ENCODE results near the gene BIVM.
A peak's percentile ranks its signal among the peaks of the same experiment; 100 is the strongest.

The BIVM gene

DNA sequence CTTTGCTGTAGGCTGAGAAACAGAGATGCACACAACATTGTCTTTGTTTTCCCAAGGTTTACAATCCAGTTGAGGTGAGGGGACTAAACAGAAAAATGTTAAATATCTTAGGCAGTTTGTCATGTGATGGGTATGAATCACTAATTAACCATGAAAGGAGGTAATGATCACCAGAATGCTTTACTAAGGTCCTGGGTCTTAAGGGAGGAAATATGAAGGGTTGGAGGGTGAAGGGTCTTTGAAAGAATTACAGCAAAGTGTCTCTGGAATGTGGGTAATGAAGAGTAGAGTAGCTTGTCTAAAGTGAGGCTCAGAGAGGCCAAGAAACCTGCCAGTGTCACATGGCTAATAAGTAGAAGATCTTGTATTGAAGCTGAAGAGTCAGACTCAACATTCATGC, 19.0 kb downstream of the BIVM start:
- TF ChIP-seq, protein P1, sequence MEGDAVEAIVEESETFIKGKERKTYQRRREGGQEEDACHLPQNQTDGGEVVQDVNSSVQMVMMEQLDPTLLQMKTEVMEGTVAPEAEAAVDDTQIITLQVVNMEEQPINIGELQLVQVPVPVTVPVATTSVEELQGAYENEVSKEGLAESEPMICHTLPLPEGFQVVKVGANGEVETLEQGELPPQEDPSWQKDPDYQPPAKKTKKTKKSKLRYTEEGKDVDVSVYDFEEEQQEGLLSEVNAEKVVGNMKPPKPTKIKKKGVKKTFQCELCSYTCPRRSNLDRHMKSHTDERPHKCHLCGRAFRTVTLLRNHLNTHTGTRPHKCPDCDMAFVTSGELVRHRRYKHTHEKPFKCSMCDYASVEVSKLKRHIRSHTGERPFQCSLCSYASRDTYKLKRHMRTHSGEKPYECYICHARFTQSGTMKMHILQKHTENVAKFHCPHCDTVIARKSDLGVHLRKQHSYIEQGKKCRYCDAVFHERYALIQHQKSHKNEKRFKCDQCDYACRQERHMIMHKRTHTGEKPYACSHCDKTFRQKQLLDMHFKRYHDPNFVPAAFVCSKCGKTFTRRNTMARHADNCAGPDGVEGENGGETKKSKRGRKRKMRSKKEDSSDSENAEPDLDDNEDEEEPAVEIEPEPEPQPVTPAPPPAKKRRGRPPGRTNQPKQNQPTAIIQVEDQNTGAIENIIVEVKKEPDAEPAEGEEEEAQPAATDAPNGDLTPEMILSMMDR (IDR thresholded peaks at IDR 0.05; ENCODE audit: low read depth, low read length, missing control alignments) = no peak

DNA sequence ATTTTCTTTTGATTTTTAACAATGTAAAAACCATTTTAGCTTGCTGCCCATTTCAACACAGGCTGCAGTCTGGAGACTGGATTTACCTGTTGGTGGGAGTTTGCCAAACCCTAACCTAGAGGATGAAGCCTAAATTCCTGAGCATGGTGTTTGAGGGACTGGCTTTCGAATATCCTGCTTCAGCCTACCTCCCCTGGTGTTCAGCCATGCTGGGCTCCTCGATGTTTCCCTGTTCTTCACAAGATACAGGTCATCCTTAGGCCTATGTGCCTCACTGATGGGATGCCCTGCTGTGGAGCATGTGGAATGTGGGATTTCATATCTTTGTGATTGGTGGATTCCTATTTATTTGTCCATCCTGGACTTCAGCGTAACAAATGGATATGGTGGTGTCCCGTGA, 26.5 kb downstream of the BIVM start:
- peak overlapping the region; percentile 79 for H3K27ac ChIP-seq
- no peak for DNase-seq
- no peak overlapping the region for H3K4me3 ChIP-seq (ENCODE audit: low read depth, low read length)
- in situ Hi-C loops (cut with HindIII; ENCODE audit: low pct_ligation_motif_present, low sequenced_read_pairs) = no loop called here
- TF ChIP-seq, protein P1 (IDR thresholded peaks at IDR 0.05; ENCODE audit: low read depth, low read length, missing control alignments) = no peak
- H3K27me3 ChIP-seq (replicated peaks) = no peaks in the 10 kb centered on the region
- H3K36me3 ChIP-seq (replicated peaks) = peaks cover 10% of the 10 kb centered on the region

More for the DNA sequence above, 19.0 kb downstream of the BIVM start:
- Histone ChIP-seq H3K4me3 (ENCODE audit: low read depth, low read length) (no peak overlapping the region), H3K27ac (no peak overlapping the region), H3K36me3 (replicated peaks) (peaks cover 8% of the 10 kb centered on the region), H3K27me3 (replicated peaks) (no peaks in the 10 kb centered on the region)
- in situ Hi-C loops (cut with HindIII; ENCODE audit: low pct_ligation_motif_present, low sequenced_read_pairs) = no loop called here
- DNase-seq = no peak

DNA sequence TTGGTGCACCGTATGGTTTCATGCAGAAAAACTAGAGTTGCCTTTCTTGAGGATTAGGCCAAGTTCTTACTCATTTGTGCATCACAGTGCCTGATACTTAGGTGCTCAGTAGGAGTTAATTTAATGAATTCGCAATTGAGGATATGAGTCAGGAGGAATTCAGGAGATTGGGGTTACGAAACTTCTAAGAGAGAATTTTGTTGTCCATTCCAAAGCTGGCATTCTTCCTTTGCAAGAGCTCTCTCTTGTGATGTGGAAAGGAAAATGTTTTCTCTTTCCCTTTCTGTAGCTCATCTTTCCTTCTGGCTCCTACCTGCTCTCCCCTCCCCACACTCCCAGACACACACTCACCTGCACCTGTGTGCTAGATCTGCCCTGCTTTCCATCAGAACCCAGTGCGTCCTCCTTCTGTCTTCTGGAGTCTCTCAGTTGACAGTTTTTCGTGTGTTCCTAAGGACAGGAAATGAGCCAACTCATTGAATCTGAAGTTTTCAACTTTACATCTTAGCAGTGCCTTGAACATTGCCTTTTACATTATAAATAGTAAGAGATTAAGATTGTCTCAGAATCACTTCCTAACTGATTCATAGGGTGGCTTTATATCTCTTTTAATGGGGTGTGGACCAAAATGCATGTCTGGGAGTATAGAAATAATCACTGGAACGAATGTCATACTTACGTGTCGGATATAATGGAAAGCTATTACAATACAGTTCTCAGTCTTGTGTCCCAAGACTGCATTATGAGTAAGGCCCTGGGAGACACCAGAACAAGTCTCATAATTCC, 27.2 kb downstream of the BIVM start:
- Histone ChIP-seq H3K4me3 (ENCODE audit: low read depth, low read length) (peak overlapping the region; percentile 45), H3K27me3 (replicated peaks) (no peaks in the 10 kb centered on the region), H3K36me3 (replicated peaks) (peaks cover 10% of the 10 kb centered on the region), H3K27ac (peak overlapping the region; percentile 79)
- peak; percentile 59 for DNase-seq
- in situ Hi-C loops (cut with HindIII; ENCODE audit: low pct_ligation_motif_present, low sequenced_read_pairs) = no loop called here
- TF ChIP-seq, protein P1 (IDR thresholded peaks at IDR 0.05; ENCODE audit: low read depth, low read length, missing control alignments) = no peak

DNA sequence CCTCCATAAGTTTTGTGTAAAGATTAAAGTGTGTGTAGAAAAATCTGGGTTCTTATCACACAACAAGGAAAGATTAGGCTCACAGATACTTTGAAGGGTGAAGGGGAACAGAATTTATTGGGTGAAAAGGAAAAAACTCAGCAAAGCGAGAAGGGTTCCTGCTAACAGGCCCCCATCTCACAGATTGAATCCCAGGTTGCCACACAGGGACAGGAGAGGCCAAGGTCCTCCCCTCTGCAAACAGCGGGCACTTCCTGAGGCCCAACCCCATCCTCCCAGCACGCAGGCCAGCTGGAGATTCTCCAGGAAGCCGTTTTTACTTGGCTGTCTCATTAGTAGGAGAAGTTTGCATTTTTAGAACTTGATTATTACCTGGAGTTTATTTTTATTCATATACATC, 31.7 kb downstream of the BIVM start:
- H3K27me3 ChIP-seq (replicated peaks) = no peaks in the 10 kb centered on the region
- no peak overlapping the region for H3K27ac ChIP-seq
- TF ChIP-seq, protein P1 (IDR thresholded peaks at IDR 0.05; ENCODE audit: low read depth, low read length, missing control alignments) = no peak
- in situ Hi-C loops (cut with HindIII; ENCODE audit: low pct_ligation_motif_present, low sequenced_read_pairs) = no loop called here
- no peak overlapping the region for H3K4me3 ChIP-seq (ENCODE audit: low read depth, low read length)
- no peak for DNase-seq
- H3K36me3 ChIP-seq (replicated peaks) = no peaks in the 10 kb centered on the region

DNA sequence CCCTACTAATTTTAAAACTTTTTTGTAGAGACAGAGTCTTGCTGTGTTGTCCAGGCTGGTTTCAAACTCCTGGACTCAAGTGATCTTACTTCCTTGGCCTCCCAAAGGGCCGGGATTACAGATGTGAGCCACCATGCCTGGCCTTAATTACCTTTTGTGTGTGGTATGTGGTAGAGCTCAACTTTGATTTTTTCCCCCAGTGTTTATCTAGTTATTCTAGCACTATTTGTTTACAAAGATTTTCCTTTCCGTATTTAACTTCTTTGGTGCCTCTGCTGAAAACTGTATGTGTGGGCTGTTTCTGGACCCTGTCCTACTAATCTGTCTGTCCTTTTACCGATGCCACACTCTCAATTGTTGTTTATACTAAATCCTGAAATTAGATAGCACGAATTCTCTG, 37.6 kb downstream of the BIVM start:
- TF ChIP-seq, protein P1 (IDR thresholded peaks at IDR 0.05; ENCODE audit: low read depth, low read length, missing control alignments) = no peak
- no peak for DNase-seq
- Histone ChIP-seq H3K27ac (no peak overlapping the region), H3K36me3 (replicated peaks) (no peaks in the 10 kb centered on the region), H3K4me3 (ENCODE audit: low read depth, low read length) (no peak overlapping the region), H3K27me3 (replicated peaks) (no peaks in the 10 kb centered on the region)
- in situ Hi-C loops (cut with HindIII; ENCODE audit: low pct_ligation_motif_present, low sequenced_read_pairs) = no loop called here

DNA sequence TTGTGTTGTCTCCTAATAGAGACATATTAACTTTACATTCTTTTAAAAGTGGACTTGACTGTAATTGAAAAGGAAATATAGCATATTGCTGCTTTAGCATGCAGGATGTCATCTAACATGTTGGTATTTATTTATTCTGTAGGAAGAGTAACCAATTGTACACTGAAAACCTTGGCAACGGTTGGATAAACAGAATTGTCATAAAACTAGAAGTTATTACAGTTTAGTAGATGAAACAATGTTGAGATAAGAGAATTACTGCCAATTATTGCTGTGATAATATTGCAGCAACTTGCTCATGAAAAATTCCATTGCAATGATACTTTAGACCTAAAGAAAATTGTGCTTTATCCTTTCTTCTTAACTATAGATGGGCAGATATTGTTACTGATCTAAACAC, 39.4 kb downstream of the BIVM start:
- H3K27ac ChIP-seq = no peak overlapping the region
- no peaks in the 10 kb centered on the region for H3K36me3 ChIP-seq (replicated peaks)
- no peak for DNase-seq
- TF ChIP-seq, protein P1 (IDR thresholded peaks at IDR 0.05; ENCODE audit: low read depth, low read length, missing control alignments) = no peak
- no peaks in the 10 kb centered on the region for H3K27me3 ChIP-seq (replicated peaks)
- in situ Hi-C loops (cut with HindIII; ENCODE audit: low pct_ligation_motif_present, low sequenced_read_pairs) = no loop called here
- no peak overlapping the region for H3K4me3 ChIP-seq (ENCODE audit: low read depth, low read length)
